ENCODE results near the gene MAP4K2.

Gene MAP4K2

DNA sequence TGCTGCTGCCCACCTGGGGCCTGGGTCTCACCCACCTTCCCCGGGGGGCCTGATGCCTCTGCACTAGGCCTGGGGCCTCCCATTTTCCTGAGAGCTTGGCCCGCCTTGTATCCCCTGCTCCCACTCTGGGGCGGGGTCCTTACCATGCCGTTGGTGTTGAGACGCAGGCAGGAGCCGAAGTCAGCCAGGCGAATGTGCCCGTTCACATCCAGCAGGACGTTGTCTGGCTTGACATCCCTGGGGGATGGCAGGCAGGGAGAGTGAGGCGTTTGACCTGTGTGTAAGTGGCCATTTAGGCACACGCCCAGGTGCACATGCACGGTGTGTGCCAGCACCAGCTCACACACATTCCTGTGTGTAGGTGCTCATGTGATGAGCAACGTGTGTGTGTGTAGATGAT lies 36.3 kb upstream of the MAP4K2 start:
- H3K27ac ChIP-seq, result no peak overlapping the region
- H3K4me1 ChIP-seq (ENCODE audit: control insufficient read depth in 1 of 2, insufficient read depth in 1 of 2, low read depth in 1 of 2, low read length in 1 of 2), result peaks cover 4 to 6% of the 10 kb centered on the region in 2 experiments
- no peaks in the 10 kb centered on the region for H3K9me3 ChIP-seq
- TF ChIP-seq, protein P1, sequence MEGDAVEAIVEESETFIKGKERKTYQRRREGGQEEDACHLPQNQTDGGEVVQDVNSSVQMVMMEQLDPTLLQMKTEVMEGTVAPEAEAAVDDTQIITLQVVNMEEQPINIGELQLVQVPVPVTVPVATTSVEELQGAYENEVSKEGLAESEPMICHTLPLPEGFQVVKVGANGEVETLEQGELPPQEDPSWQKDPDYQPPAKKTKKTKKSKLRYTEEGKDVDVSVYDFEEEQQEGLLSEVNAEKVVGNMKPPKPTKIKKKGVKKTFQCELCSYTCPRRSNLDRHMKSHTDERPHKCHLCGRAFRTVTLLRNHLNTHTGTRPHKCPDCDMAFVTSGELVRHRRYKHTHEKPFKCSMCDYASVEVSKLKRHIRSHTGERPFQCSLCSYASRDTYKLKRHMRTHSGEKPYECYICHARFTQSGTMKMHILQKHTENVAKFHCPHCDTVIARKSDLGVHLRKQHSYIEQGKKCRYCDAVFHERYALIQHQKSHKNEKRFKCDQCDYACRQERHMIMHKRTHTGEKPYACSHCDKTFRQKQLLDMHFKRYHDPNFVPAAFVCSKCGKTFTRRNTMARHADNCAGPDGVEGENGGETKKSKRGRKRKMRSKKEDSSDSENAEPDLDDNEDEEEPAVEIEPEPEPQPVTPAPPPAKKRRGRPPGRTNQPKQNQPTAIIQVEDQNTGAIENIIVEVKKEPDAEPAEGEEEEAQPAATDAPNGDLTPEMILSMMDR (IDR thresholded peaks at IDR 0.05), result no peak
- no peak overlapping the region for H3K4me3 ChIP-seq (ENCODE audit: low read depth in 1 of 2, low read length in 1 of 2)
- H3K27me3 ChIP-seq, result peaks cover 9% of the 10 kb centered on the region
- H3K36me3 ChIP-seq, result no peaks in the 10 kb centered on the region

DNA sequence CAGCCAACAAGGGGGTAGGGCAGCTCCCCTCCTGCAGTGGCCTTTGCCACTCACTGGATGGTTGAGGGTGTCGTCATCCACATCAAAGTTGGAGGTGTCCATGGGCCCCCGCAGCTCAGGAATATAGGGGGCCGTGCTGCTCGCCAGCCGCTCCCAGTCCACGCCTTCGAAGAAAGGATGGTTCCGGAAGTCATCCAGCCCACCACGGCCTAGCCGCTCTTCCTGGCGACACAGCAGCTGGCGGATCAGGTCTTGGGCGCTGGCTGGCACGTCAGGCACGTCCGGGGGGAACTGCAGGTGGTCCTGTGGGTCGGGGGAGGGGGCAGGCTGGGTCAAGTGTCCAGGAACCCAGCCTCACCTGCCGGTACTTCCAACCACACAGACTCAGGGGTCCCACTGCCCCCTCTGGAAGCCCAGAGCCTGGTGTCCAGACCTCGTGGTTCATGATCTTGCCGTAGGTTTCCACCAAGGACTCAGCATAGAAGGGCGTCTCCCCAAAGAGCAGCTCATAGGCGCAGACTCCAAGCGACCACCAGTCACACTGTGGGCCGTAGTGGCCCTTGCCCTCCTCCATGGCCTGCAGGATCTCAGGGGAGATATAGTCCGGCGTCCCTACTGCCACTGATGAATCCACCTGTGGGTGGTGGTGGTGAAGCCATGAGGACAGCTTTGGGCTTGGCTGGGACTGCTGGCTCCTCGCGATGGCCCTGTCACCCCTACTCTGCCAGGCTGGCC lies 35.8 kb upstream of the MAP4K2 start:
- H3K4me1 ChIP-seq (ENCODE audit: control insufficient read depth in 1 of 2, insufficient read depth in 1 of 2, low read depth in 1 of 2, low read length in 1 of 2), result no peaks in the 10 kb centered on the region
- no peaks in the 10 kb centered on the region for H3K36me3 ChIP-seq
- peaks cover 3% of the 10 kb centered on the region for H3K27me3 ChIP-seq
- no peaks in the 10 kb centered on the region for H3K9me3 ChIP-seq
- TF ChIP-seq, protein P1 (IDR thresholded peaks at IDR 0.05), result no peak
- no peak overlapping the region for H3K27ac ChIP-seq
- no peak overlapping the region for H3K4me3 ChIP-seq (ENCODE audit: low read depth in 1 of 2, low read length in 1 of 2)

DNA sequence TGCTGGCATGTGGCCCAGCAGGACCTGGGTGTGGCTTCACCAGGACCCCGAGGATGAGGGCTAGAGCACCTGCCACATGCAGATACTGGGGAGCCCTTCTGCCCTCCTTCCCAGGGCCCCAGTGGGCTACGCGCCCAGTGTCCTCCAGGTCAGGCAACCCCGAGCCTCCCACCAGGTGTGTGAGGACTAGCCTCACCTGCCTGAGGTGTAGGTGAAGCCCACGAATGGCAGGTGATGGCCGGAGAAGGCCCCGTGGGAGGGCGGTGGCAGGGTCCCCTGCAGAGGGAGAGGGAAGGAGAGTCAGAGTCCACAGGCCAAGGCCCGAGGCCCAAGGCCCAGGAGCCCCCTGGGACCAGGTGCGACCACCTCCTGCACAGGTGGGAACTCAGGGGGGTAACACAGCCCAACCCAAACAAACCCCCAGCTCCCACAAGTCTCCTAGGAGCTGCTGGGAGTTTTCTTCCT lies 34.9 kb upstream of the MAP4K2 start:
- no peaks in the 10 kb centered on the region for H3K36me3 ChIP-seq
- H3K27me3 ChIP-seq, result no peaks in the 10 kb centered on the region
- no peaks in the 10 kb centered on the region for H3K4me1 ChIP-seq (ENCODE audit: control insufficient read depth in 1 of 2, insufficient read depth in 1 of 2, low read depth in 1 of 2, low read length in 1 of 2)
- H3K4me3 ChIP-seq (ENCODE audit: low read depth in 1 of 2, low read length in 1 of 2), result no peak overlapping the region
- no peak overlapping the region for H3K27ac ChIP-seq
- TF ChIP-seq, protein P1 (IDR thresholded peaks at IDR 0.05), result no peak
- H3K9me3 ChIP-seq, result no peaks in the 10 kb centered on the region

DNA sequence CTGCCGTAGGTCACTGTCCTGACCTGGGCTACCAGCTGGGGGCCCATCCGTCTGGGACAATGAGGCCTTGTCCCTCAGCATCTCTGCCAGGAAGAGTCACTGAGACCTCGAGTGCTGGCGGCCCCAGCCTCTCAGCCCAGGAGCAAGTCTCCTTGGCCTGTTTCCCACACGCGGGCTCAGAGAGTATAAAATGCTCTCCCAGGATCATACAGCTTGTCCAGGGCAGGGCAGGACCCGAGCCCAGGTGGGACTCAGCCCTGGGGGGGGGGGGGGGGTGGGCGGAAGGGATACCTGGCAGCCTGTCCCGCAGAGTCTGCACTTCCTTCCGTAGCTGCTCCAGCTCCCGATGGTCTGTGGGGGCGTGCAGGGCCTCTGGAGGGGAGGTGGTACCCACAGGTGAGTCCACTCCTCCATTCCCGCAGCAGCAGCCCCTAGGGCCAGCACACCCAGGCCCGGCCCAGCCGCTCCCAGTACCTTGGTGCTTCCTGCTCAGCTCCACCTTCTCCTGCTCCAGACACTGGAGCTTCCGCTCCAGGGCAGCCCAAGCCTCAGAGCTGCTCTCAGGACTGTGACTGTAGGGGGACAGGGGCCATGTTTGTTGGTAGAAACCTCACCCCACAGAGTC lies 33.5 kb upstream of the MAP4K2 start:
- Histone ChIP-seq H3K36me3 (no peaks in the 10 kb centered on the region), H3K4me1 (ENCODE audit: control insufficient read depth in 1 of 2, insufficient read depth in 1 of 2, low read depth in 1 of 2, low read length in 1 of 2) (no peaks in the 10 kb centered on the region), H3K9me3 (no peaks in the 10 kb centered on the region), H3K27ac (no peak overlapping the region), H3K4me3 (ENCODE audit: low read depth in 1 of 2, low read length in 1 of 2) (no peak overlapping the region), H3K27me3 (no peaks in the 10 kb centered on the region)
- TF ChIP-seq, protein P1 (IDR thresholded peaks at IDR 0.05), result no peak

DNA sequence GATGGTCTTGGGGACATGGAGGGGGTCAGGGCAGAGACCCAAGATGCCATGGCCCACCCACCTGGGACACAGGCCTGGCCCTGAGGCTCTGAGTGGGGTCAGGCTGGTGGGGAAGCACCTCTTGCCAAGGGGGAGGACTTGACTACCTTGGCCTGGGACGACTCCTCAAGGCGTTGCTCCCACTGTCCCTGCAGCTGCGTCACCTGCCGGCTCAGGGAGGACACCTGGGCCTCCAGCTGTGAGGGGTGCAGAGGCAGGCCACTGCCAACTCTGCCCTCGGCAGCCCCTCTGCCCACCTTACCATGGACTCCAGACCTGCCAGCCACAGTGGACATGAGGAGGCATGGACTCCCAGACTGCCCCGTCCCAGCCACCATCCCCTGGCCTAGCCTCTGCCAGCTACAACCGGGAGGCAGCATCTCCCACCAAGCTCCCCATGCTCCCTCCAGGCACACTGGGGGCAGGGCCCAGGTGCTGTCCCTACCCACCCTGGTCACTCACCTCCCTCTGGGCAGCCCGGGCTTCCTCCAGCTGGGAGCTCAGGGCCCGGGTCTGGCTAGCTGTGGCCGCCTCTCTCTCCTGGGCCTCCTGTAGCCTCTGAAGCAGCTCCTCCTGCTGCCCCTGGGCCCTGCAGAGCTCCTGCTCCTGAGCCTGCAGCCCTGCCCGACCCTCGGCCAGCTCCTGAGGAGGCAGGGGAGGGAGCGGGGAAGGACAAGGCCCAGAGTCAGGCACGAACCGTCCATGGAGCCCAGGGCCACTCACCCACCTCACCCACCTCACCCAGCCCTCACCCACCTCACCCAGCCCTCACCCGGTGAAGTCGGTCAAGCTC lies 32.8 kb upstream of the MAP4K2 start:
- Histone ChIP-seq H3K27me3 (no peaks in the 10 kb centered on the region), H3K27ac (no peak overlapping the region), H3K36me3 (no peaks in the 10 kb centered on the region), H3K9me3 (no peaks in the 10 kb centered on the region), H3K4me1 (ENCODE audit: control insufficient read depth in 1 of 2, insufficient read depth in 1 of 2, low read depth in 1 of 2, low read length in 1 of 2) (no peaks in the 10 kb centered on the region), H3K4me3 (ENCODE audit: low read depth in 1 of 2, low read length in 1 of 2) (no peak overlapping the region)
- TF ChIP-seq, protein P1 (IDR thresholded peaks at IDR 0.05), result no peak

All from neutrophil (primary cell).